Small intestine (tissue), 7 donors: Measurements from ENCODE around the gene FXYD3. TPM values are rescaled to one million over a fixed set of nuclear protein-coding genes. Genes with fewer than 3 reads are reported as not detected.

Source experiments
- DNase-seq, 2 donors: peaks; one replicate each; pipeline versions ENCODE4 v3.0.0 to v3.0.0-alpha.2; 2013
- FAIRE-seq: peaks from 2 replicates; lab custom pipeline; 2012; peaks lifted over from hg19 to GRCh38; lab: Jason Lieb, UNC
- H3K27ac ChIP-seq, 3 donors: one replicate each; pipeline ENCODE4 v1.5.1; 2013; ENCODE audit warnings: low read length in 2 of 3, mild to moderate bottlenecking in 2 of 3, control low read depth in 1 of 3, inconsistent platforms in 1 of 3, low read depth in 1 of 3, moderate library complexity in 1 of 3
- H3K27me3 ChIP-seq, 3 donors: one replicate each; pipeline ENCODE4 v1.6.1; 2013; ENCODE audit warnings: low read length in 3 of 3, inconsistent platforms in 1 of 3; ENCODE audit not compliant: control insufficient read depth in 3 of 3, insufficient read depth in 3 of 3
- H3K36me3 ChIP-seq, 3 donors: one replicate each; pipeline ENCODE4 v1.6.1; 2013; ENCODE audit warnings: low read length in 3 of 3, inconsistent platforms in 1 of 3, low read depth in 1 of 3, mild to moderate bottlenecking in 1 of 3, moderate library complexity in 1 of 3; ENCODE audit not compliant: control insufficient read depth in 3 of 3, insufficient read depth in 2 of 3
- H3K4me1 ChIP-seq, 3 donors: one replicate each; pipeline ENCODE4 v1.6.1; 2013; ENCODE audit warnings: low read length in 2 of 3, inconsistent platforms in 1 of 3, low read depth in 1 of 3, mild to moderate bottlenecking in 1 of 3, moderate library complexity in 1 of 3; ENCODE audit not compliant: control insufficient read depth in 3 of 3, insufficient read depth in 2 of 3
- H3K4me3 ChIP-seq, 3 donors: one replicate each; pipeline ENCODE4 v1.5.1; 2013; ENCODE audit warnings: low read length in 3 of 3, control low read depth in 1 of 3, inconsistent platforms in 1 of 3, low read depth in 1 of 3, mild to moderate bottlenecking in 1 of 3, moderate library complexity in 1 of 3
- H3K9me3 ChIP-seq, 2 donors: one replicate each; pipeline ENCODE4 v1.6.1; 2013; ENCODE audit warnings: low read depth in 1 of 2, low read length in 1 of 2; ENCODE audit not compliant: control insufficient read depth in 2 of 2, insufficient read depth in 1 of 2
- WGBS, 3 donors: extraction: QIAGEN DNeasy Blood & Tissue Kit; methylation state at CpG; one replicate each; pipeline ENCODE4 v1.1.7; 2013; 5-methylcytosine and 5-hydroxymethylcytosine counted together
- polyA plus RNA-seq, 4 donors: library from polyadenylated mRNA; stranded (reverse) in 3 of 4; unstranded in 1 of 4; fragments of 200-250 nt in 3 of 4; fragments of 120-200 nt in 1 of 4; gene quantifications; one replicate each; pipeline versions ENCODE4 v1.2.1 to v1.2.3, GENCODE V29; 2013
- donor health status: healthy with polysubstance abuse.
- donor health status: control.
- donor health status: control.
- donor health status: Bipolar disorder and iron deficiency.
- donor health status: healthy.

Gene FXYD3
- polyA plus RNA-seq, 4 donors: 72.7 to 803 (median 118) TPM

DNA sequence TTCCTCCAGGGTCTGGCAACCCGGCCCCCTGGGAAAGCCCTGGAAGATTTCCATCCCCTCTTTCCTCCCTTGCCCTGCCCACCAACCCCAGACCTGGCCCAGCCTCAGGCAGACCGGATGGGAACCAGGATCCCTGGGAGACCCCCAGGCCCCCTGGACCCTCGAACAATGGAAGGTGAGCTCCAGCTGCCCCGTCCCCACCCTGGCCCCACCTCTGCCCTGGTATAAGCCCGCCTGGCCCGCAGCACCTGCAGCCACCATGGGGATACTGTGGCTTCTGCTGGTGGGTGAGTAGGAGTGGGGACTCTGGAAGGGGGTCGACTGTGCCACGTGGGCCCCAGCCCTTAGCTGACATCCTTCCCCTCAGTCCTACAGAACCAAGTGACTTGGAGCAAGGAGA, 41.7 kb upstream of the FXYD3 start:
- H3K4me3 ChIP-seq: no peak overlapping the region
- WGBS, 3 donors: 66 to 74% (median 73%) methylated on average over 7 to 8 of the region's 8 CpGs
- H3K4me1 ChIP-seq: no peaks in the 10 kb centered on the region
- no peaks in the 10 kb centered on the region for H3K36me3 ChIP-seq
- DNase-seq (no peak), FAIRE-seq (no peak)
- H3K9me3 ChIP-seq: peaks cover 4 to 9% of the 10 kb centered on the region in 2 donors
- H3K27me3 ChIP-seq: peaks cover 0 to 4% (median 4%) of the 10 kb centered on the region in 3 donors
- no peak overlapping the region for H3K27ac ChIP-seq

DNA sequence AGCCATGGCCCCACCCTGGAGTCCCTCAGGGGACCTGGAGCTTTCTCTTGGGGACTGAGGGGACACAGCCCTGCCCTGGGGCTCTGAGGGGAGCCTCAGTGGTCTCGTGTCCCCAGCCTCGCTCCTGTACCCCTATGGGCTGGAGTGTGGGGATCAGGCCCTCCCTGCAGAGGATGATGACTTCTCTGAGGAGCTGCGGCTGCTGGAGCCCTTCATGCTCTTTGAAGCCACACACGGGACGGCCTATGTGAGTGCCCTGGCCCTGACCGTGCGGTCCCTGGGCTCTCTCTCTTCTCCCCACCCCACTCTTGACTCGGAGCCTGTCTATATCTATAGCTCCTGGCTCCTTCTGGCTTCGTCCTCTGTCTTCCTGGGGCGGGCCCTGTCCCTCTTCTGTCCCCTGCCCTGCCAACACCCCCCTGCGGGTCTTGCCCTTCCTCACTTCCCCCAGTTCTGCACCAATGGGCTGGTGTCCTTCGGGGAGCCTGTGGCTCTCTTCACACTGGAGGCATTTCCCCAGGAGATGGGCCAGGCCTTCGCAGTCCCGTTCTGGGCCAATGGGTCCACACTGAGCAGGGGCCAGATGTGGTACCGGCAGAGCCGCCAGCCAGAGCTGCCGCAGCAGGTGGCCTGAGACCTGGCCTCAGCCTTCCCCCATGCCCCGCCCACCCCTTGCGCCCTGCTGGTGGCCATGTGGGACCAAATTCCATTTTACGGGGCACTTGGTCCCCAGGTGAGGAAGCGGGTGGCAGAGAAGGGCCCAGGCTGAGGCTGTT, 41.0 kb upstream of the FXYD3 start:
- no peaks in the 10 kb centered on the region for H3K36me3 ChIP-seq
- WGBS, 3 donors: 75 to 84% (median 76%) methylated on average over 21 of the region's 21 CpGs
- peaks cover 4 to 9% of the 10 kb centered on the region in 2 donors for H3K9me3 ChIP-seq

DNA sequence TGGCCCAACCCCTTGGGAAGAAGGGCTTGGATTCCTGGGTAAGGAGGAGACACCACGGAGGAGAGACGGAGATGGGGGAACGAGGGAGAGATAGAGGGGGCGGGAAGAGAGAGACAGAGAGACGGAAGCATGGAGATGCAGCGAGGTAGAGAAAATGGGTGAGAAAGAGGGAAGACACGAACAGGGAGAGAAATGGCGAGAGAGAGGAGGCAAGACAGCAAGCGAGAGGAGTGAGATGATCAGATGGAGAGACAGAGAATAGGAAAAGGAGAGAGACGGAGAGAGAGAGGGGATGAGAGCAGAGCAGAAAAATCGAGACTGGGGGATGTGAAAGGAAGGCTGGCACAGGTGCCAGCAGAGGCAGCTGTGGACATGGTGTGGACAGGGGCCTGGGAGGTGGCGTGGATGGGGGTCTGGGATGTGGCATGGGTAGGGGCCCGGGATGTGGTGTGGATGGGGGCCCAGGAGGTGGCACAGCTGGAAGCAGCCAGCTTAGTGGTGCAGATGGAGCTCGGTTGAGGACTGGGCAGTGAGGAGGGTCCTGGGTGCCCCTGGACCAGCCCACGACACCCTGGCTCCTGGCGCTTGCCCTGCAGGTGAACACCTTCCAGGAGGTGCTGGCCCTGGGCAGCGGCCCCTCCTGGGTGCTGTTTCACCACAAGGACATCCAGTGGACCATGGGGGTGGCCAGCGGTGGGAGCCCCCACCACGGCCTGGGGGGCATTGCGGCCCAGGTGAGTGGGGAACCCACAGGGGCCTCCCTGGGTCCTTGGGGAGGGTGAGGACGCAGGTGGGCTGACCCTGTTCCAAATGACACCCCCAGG, 40.2 kb upstream of the FXYD3 start:
- Histone ChIP-seq H3K9me3 (peaks cover 3 to 4% of the 10 kb centered on the region in 2 donors), H3K27me3 (peaks cover 0 to 3% (median 0%) of the 10 kb centered on the region in 3 donors), H3K27ac (no peak overlapping the region), H3K4me3 (no peak overlapping the region), H3K36me3 (no peaks in the 10 kb centered on the region), H3K4me1 (no peaks in the 10 kb centered on the region)
- 85 to 90% (median 87%) methylated on average over 19 to 21 of the region's 21 CpGs for WGBS, 3 donors
- DNase-seq: no peak
- FAIRE-seq: no peak

More for the DNA sequence above, 41.0 kb upstream of the FXYD3 start:
- H3K27ac ChIP-seq: no peak overlapping the region
- H3K4me3 ChIP-seq: no peak overlapping the region
- peaks cover 0 to 4% (median 0%) of the 10 kb centered on the region in 3 donors for H3K27me3 ChIP-seq
- no peaks in the 10 kb centered on the region for H3K4me1 ChIP-seq
- FAIRE-seq: no peak
- no peak for DNase-seq

DNA sequence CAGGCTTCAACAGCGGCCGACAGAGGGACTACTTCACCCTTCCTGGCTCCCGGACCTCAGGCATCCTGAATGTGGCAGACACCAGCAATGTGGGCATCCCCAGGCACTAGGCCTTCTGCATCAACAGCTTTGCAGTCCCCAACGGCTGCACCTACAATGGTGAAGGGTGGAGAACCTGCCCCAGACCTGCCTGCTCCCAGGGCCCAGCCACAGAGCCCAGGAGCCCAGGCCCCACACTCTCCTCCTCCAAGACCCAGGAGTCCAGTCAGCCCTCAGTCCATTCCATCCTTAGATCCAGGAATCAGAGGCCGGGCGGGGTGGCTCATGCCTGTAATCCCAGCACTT, 39.6 kb upstream of the FXYD3 start:
- WGBS, 3 donors: 72 to 90% (median 86%) methylated on average over 6 of the region's 6 CpGs

DNA sequence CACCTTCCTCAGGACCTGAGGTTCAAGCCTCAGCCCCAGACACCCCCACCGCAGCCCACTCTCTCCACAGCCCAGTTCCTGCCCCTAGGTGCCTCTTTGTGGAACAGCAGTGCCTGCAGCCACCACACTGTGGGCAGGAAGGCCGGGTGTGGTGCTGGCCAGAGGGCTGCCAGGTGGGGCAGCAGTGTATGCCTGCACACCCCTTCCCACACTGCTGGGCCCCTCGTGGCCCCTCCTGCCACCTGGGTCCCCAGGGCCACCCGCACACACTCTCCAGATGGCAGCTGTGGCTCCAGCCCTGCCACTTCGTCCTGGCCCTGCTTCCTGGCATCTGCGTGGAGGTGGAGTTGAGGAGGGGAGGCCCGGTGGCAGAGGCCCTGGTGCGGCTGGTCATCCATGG, 39.0 kb upstream of the FXYD3 start:
- H3K9me3 ChIP-seq: no peaks in the 10 kb centered on the region
- DNase-seq (no peak), FAIRE-seq (no peak)
- H3K36me3 ChIP-seq: no peaks in the 10 kb centered on the region
- no peak overlapping the region for H3K4me3 ChIP-seq
- H3K4me1 ChIP-seq: no peaks in the 10 kb centered on the region
- no peak overlapping the region for H3K27ac ChIP-seq
- WGBS, 3 donors: 58 to 66% (median 62%) methylated on average over 8 of the region's 8 CpGs
- no peaks in the 10 kb centered on the region for H3K27me3 ChIP-seq

More for the DNA sequence above, 39.6 kb upstream of the FXYD3 start:
- no peak overlapping the region for H3K4me3 ChIP-seq
- no peaks in the 10 kb centered on the region for H3K27me3 ChIP-seq
- no peak for FAIRE-seq
- DNase-seq: no peak
- no peak overlapping the region for H3K27ac ChIP-seq
- H3K4me1 ChIP-seq: no peaks in the 10 kb centered on the region
- H3K36me3 ChIP-seq: no peaks in the 10 kb centered on the region
- no peaks in the 10 kb centered on the region for H3K9me3 ChIP-seq

DNA sequence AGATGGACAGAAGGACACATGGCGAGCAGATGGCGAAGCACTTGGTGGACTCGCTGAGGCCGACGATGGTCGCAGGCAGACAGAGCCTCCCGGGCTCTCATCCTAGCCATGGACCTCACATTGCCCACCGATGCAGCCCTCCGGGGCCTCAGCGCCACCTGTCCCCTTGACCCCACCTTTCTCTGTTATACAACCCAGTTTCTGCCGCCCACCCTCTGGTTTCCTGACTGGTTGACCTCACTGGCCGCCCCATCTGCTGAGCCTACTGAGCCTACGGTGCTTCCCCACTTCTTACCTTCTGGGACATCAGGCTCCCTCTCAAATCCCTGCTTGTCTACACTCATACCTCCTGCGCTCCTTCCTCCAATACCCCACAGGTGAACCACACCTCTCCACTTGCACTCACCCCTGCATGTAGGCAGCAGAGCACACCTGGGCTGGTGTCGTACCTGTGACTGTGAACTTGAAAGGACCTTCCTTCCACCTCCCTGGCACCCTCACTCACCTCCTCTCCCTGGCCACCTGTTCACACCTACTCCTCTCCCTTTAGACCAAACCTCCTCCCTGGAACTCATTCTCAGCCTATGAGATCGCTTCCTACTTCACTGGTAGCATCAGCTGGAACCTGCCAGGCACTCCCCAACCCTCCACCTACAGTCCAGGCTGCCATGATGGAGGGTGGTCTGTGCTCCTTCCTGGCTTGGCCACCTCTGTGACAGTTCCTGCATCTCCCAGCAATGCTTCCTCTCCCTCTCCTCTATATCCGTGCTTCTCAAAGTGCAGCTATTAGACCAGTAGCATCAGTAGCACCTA, 38.0 kb upstream of the FXYD3 start:
- Histone ChIP-seq H3K4me3 (no peak overlapping the region), H3K27ac (no peak overlapping the region), H3K9me3 (peaks cover 0 to 5% of the 10 kb centered on the region in 2 donors), H3K27me3 (no peaks in the 10 kb centered on the region), H3K4me1 (no peaks in the 10 kb centered on the region), H3K36me3 (no peaks in the 10 kb centered on the region)
- DNase-seq (no peak), FAIRE-seq (no peak)
- 84 to 90% (median 86%) methylated on average over 16 to 17 of the region's 17 CpGs for WGBS, 3 donors

DNA sequence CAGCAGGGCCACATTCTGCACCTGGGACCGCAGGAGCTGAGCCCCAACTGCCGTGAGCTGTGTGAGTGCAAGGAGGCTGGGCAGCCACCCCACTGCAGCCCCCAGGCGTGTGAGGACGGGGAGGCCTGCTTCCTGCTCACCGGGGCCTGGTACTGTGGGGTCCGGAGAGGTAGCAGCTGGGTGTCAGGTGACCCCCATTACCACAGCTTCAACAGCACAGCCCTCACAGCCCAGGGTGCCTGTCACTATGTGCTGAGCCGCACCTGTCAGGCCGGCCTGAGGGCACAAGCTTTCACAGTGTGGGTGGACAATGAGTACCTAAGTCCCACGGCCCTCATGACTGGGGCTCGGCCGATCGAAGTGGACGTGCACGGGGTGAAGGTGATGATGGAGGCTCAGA, 35.8 kb upstream of the FXYD3 start:
- Histone ChIP-seq H3K4me3 (no peak overlapping the region), H3K36me3 (no peaks in the 10 kb centered on the region), H3K9me3 (peaks cover 0 to 5% of the 10 kb centered on the region in 2 donors), H3K27me3 (no peaks in the 10 kb centered on the region), H3K27ac (no peak overlapping the region), H3K4me1 (no peaks in the 10 kb centered on the region)
- 80 to 86% (median 81%) methylated on average over 14 of the region's 14 CpGs for WGBS, 3 donors
- no peak for DNase-seq
- no peak for FAIRE-seq

DNA sequence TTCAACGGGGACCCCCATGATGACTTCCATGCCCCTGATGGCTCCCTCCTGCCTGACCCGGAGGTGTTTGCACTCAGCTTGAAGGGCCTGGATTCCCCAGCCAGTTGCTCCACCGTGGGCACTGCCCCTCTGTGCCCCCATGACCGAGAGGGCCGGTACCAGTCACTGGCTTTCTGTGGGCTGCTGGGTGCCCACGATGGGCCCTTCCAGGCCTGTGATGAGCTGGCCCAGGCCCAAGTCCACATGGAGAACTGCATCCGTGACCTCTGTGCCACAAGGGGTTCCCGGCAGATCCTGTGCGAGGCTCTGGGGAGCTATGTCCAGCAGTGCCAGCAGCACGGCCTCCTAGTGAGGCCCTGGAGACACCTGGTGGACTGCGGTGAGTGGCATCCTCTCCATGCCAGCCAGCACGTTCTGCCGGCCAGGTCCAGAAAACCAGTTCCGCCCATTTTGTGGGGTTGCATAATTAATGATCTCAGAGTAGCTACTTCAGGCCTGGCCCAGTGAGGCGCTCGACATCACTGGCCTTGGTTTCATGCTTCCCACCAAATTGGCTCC, 34.9 kb upstream of the FXYD3 start:
- DNase-seq (no peak), FAIRE-seq (no peak)
- Histone ChIP-seq H3K9me3 (peaks cover 0 to 5% of the 10 kb centered on the region in 2 donors), H3K4me3 (no peak overlapping the region), H3K4me1 (no peaks in the 10 kb centered on the region), H3K27me3 (no peaks in the 10 kb centered on the region), H3K27ac (no peak overlapping the region), H3K36me3 (no peaks in the 10 kb centered on the region)
- 75 to 87% (median 80%) methylated on average over 16 of the region's 16 CpGs for WGBS, 3 donors
